Measurements from ENCODE around the gene ITPKC.

Gene ITPKC

GRCh38 chr19:40759352-40759751 is 42.4 kb downstream of the ITPKC start:
- TF ChIP-seq CSDC2 (CRISPR knock-in tag; IDR thresholded peaks at IDR 0.05) = no peak
- no peak for TF ChIP-seq TOX (CRISPR knock-in tag; IDR thresholded peaks at IDR 0.05; ENCODE audit: borderline replicate concordance)
- no peak for TF ChIP-seq ARNTL (CRISPR knock-in tag; IDR thresholded peaks at IDR 0.05; ENCODE audit: borderline replicate concordance, low read depth)
- no peak for TF ChIP-seq CREB5 (CRISPR knock-in tag; IDR thresholded peaks at IDR 0.05; ENCODE audit: low read depth)
- no peak for TF ChIP-seq PPARA (CRISPR knock-in tag; IDR thresholded peaks at IDR 0.05; ENCODE audit: borderline replicate concordance)
- no peak for TF ChIP-seq GLIS3 (CRISPR knock-in tag; IDR thresholded peaks at IDR 0.05)
- no peak for TF ChIP-seq RARB (CRISPR knock-in tag; IDR thresholded peaks at IDR 0.05)
- TF ChIP-seq ESRRG (CRISPR knock-in tag; IDR thresholded peaks at IDR 0.05) = no peak
- no peak for TF ChIP-seq SNAI2 (CRISPR knock-in tag; IDR thresholded peaks at IDR 0.05)
- TF ChIP-seq ZFP30 (CRISPR knock-in tag; IDR thresholded peaks at IDR 0.05) = no peak
- TF ChIP-seq, protein P1, sequence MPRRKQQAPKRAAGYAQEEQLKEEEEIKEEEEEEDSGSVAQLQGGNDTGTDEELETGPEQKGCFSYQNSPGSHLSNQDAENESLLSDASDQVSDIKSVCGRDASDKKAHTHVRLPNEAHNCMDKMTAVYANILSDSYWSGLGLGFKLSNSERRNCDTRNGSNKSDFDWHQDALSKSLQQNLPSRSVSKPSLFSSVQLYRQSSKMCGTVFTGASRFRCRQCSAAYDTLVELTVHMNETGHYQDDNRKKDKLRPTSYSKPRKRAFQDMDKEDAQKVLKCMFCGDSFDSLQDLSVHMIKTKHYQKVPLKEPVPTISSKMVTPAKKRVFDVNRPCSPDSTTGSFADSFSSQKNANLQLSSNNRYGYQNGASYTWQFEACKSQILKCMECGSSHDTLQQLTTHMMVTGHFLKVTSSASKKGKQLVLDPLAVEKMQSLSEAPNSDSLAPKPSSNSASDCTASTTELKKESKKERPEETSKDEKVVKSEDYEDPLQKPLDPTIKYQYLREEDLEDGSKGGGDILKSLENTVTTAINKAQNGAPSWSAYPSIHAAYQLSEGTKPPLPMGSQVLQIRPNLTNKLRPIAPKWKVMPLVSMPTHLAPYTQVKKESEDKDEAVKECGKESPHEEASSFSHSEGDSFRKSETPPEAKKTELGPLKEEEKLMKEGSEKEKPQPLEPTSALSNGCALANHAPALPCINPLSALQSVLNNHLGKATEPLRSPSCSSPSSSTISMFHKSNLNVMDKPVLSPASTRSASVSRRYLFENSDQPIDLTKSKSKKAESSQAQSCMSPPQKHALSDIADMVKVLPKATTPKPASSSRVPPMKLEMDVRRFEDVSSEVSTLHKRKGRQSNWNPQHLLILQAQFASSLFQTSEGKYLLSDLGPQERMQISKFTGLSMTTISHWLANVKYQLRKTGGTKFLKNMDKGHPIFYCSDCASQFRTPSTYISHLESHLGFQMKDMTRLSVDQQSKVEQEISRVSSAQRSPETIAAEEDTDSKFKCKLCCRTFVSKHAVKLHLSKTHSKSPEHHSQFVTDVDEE (CRISPR knock-in tag; IDR thresholded peaks at IDR 0.05) = no peak
- TF ChIP-seq ISL1 (CRISPR knock-in tag; IDR thresholded peaks at IDR 0.05) = no peak
- no peak for TF ChIP-seq ZNF70 (CRISPR knock-in tag; IDR thresholded peaks at IDR 0.05)
- TF ChIP-seq POU6F1 (CRISPR knock-in tag; IDR thresholded peaks at IDR 0.05; ENCODE audit: borderline replicate concordance, low read depth) = no peak
- no peak for TF ChIP-seq CSRNP3 (CRISPR knock-in tag; IDR thresholded peaks at IDR 0.05)
- no peak for TF ChIP-seq TCF4 (CRISPR knock-in tag; IDR thresholded peaks at IDR 0.05; ENCODE audit: borderline replicate concordance)
- TF ChIP-seq ZNF8 (CRISPR knock-in tag; IDR thresholded peaks at IDR 0.05) = no peak
- no peak for ATAC-seq

- no peak for ATAC-seq
- TF ChIP-seq CREB5 (CRISPR knock-in tag; IDR thresholded peaks at IDR 0.05; ENCODE audit: low read depth) (no peak), TCF4 (CRISPR knock-in tag; IDR thresholded peaks at IDR 0.05; ENCODE audit: borderline replicate concordance) (no peak), BACH2 (CRISPR knock-in tag; IDR thresholded peaks at IDR 0.05; ENCODE audit: borderline replicate concordance) (no peak), ZNF70 (CRISPR knock-in tag; IDR thresholded peaks at IDR 0.05) (no peak), PPARA (CRISPR knock-in tag; IDR thresholded peaks at IDR 0.05; ENCODE audit: borderline replicate concordance) (no peak), GLIS3 (CRISPR knock-in tag; IDR thresholded peaks at IDR 0.05) (no peak), RARB (CRISPR knock-in tag; IDR thresholded peaks at IDR 0.05) (no peak), ZNF565 (CRISPR knock-in tag; conservative IDR thresholded peaks at IDR 0.05; ENCODE audit: low read depth) (no peak), OSR1 (CRISPR knock-in tag; IDR thresholded peaks at IDR 0.05) (no peak), ZFP3 (CRISPR knock-in tag; IDR thresholded peaks at IDR 0.05) (no peak), POU6F1 (CRISPR knock-in tag; IDR thresholded peaks at IDR 0.05; ENCODE audit: borderline replicate concordance, low read depth) (no peak), ARNTL (CRISPR knock-in tag; IDR thresholded peaks at IDR 0.05; ENCODE audit: borderline replicate concordance, low read depth) (no peak)
These were observed 46.0 kb downstream of the ITPKC start for GRCh38 chr19:40762754-40763470.
